Measurements from ENCODE around the gene COL16A1.
"Not testable (repeated sequence)": the region's sequence is repeated elsewhere in the genome, so short reads cannot be mapped to it uniquely, and the experiment has no call there.

Gene COL16A1

GRCh38 chr1:31732751-31733289, 29.0 kb upstream of the COL16A1 start:
- DNase-seq = no peak

GRCh38 chr1:31732343-31732742, 28.5 kb upstream of the COL16A1 start:
- DNase-seq = no peak

GRCh38 chr1:31731049-31731565, 27.3 kb upstream of the COL16A1 start:
- DNase-seq = no peak

- DNase-seq = no peak
These were observed 26.7 kb upstream of the COL16A1 start for GRCh38 chr1:31730336-31731048.

- no peak for DNase-seq
These were observed 24.0 kb upstream of the COL16A1 start for GRCh38 chr1:31727849-31728248.

- no peak for DNase-seq
These were observed 23.4 kb upstream of the COL16A1 start for GRCh38 chr1:31727195-31727594.

GRCh38 chr1:31726715-31727114, 22.9 kb upstream of the COL16A1 start:
- DNase-seq = no peak

- no peak for DNase-seq
These were observed 22.1 kb upstream of the COL16A1 start for GRCh38 chr1:31725777-31726535.

- DNase-seq = no peak
These were observed 21.3 kb upstream of the COL16A1 start for GRCh38 chr1:31725134-31725533.

- no peak for DNase-seq
These were observed 20.1 kb upstream of the COL16A1 start for GRCh38 chr1:31723828-31724359.

GRCh38 chr1:31718327-31718897, 14.6 kb upstream of the COL16A1 start:
- no peak for DNase-seq

GRCh38 chr1:31717341-31717740, 13.5 kb upstream of the COL16A1 start:
- no peak for DNase-seq

- no peak for DNase-seq
These were observed 12.0 kb upstream of the COL16A1 start for GRCh38 chr1:31715873-31716220.

GRCh38 chr1:31715087-31715872, 11.5 kb upstream of the COL16A1 start:
- DNase-seq = peak in 1 of 2 donors; percentile 3

GRCh38 chr1:31714442-31715086, 10.7 kb upstream of the COL16A1 start:
- DNase-seq = no peak

- no peak for DNase-seq
These were observed 8.8 kb upstream of the COL16A1 start for GRCh38 chr1:31712630-31713029.

GRCh38 chr1:31712068-31712467, 8.3 kb upstream of the COL16A1 start:
- no peak for DNase-seq

- DNase-seq = no peak
These were observed 4.5 kb upstream of the COL16A1 start for GRCh38 chr1:31708324-31708723.

- no peak for DNase-seq
These were observed 3.9 kb upstream of the COL16A1 start for GRCh38 chr1:31707711-31708110.

- not testable (repeated sequence) for DNase-seq
These were observed 3.3 kb upstream of the COL16A1 start for GRCh38 chr1:31707059-31707600.

- DNase-seq = no peak
These were observed 2.7 kb upstream of the COL16A1 start for GRCh38 chr1:31706384-31707058.
